Stimulated activated CD4-positive, alpha-beta T cell treated with anti-CD3 and anti-CD28 coated beads, Interleukin-1b, Interleukin-23, amount 100 ng/mL, for 1 hour (primary cell): ENCODE results near the gene MRS2.
"Not testable (repeated sequence)": the region's sequence is repeated elsewhere in the genome, so short reads cannot be mapped to it uniquely, and the experiment has no call there.

ENCODE experiments used
- DNase-seq, 2 donors: peaks; one replicate each; pipeline ENCODE4 v3.0.0-alpha.2; 2020; ENCODE audit warnings: low read depth in 2 of 2

The MRS2 gene

GRCh38 chr6:24391208-24391607 lies 11.5 kb upstream of the MRS2 start:
- no peak for DNase-seq

- DNase-seq, result no peak
Measured at GRCh38 chr6:24391756-24392405, 10.9 kb upstream of the MRS2 start.

- DNase-seq, result no peak
Measured at GRCh38 chr6:24394061-24394779, 8.5 kb upstream of the MRS2 start.

GRCh38 chr6:24394780-24395437 lies 7.8 kb upstream of the MRS2 start:
- DNase-seq, result no peak

- DNase-seq, result no peak
Measured at GRCh38 chr6:24396824-24397223, 5.9 kb upstream of the MRS2 start.

GRCh38 chr6:24397631-24398030 lies 5.1 kb upstream of the MRS2 start:
- DNase-seq, result no peak

- not testable (repeated sequence) for DNase-seq
Measured at GRCh38 chr6:24400045-24401039, 2.4 kb upstream of the MRS2 start.

- DNase-seq, result no peak
Measured at GRCh38 chr6:24401458-24401857, 1.3 kb upstream of the MRS2 start.

GRCh38 chr6:24403501-24403824 lies 727 bp downstream of the MRS2 start:
- no peak for DNase-seq

GRCh38 chr6:24405262-24405661 lies 2.5 kb downstream of the MRS2 start:
- no peak for DNase-seq

- no peak for DNase-seq
Measured at GRCh38 chr6:24408719-24409410, 6.1 kb downstream of the MRS2 start.

- no peak for DNase-seq
Measured at GRCh38 chr6:24410622-24411021, 7.9 kb downstream of the MRS2 start.

GRCh38 chr6:24412294-24412693 lies 9.6 kb downstream of the MRS2 start:
- DNase-seq, result no peak

- not testable (repeated sequence) for DNase-seq
Measured at GRCh38 chr6:24414531-24414930, 11.8 kb downstream of the MRS2 start.

- DNase-seq, result no peak
Measured at GRCh38 chr6:24415753-24416152, 13.0 kb downstream of the MRS2 start.

- no peak for DNase-seq
Measured at GRCh38 chr6:24419526-24419925, 16.8 kb downstream of the MRS2 start.

- no peak for DNase-seq
Measured at GRCh38 chr6:24425091-24425490, 22.4 kb downstream of the MRS2 start.

- no peak for DNase-seq
Measured at GRCh38 chr6:24426729-24427446, 24.2 kb downstream of the MRS2 start.

GRCh38 chr6:24428615-24429014 lies 25.9 kb downstream of the MRS2 start:
- DNase-seq, result no peak

GRCh38 chr6:24429146-24429545 lies 26.4 kb downstream of the MRS2 start:
- DNase-seq, result no peak

- no peak for DNase-seq
Measured at GRCh38 chr6:24430086-24430485, 27.4 kb downstream of the MRS2 start.
